NCI-H2107 treated with DMSO at 0.1 percent for 48 hours (cell line): Measurements from ENCODE around the gene SDCCAG8.

ENCODE experiments used
- DNase-seq: peaks from one replicate; lab custom pipeline; 2025; ENCODE audit not compliant: unreplicated experiment; lab: John Stamatoyannopoulos, UW

Gene SDCCAG8

DNA sequence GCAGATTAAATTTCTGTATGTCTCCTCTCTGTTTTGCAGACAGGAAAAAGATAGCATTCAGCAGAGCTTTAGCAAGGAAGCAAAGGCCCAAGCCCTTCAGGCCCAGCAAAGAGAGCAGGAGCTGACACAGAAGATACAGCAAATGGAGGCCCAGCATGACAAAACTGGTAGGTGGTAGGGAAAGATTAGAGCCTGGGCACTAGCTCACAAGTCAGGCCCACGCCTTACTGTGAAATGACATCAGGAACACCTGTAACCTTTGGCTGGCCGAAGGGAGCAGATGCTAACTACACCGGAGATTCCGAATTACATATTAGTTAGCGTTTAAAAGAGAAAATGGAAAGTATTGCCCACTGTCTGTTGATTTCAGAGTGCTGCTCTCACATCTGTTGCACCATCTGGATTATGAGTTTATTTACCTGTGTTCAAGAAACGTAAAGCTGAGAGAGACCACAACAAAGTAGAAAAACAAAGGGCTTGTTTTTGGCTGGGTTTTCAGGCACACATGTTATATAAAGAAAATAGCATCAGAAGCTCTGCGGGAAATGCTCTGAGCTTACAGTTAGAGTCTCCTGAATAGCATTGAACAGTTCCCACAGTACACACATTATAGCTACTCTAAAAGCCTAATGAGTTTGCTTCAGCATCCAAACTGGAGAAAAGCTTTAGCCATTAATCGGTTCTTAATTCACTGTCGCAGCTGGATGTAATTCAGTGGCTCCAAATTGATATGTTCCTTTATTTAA lies 160.0 kb downstream of the SDCCAG8 start:
- peak; percentile 22 for DNase-seq

- DNase-seq: no peak
Observed at GRCh38 chr1:243416495-243416894, 160.7 kb downstream of the SDCCAG8 start.

DNA sequence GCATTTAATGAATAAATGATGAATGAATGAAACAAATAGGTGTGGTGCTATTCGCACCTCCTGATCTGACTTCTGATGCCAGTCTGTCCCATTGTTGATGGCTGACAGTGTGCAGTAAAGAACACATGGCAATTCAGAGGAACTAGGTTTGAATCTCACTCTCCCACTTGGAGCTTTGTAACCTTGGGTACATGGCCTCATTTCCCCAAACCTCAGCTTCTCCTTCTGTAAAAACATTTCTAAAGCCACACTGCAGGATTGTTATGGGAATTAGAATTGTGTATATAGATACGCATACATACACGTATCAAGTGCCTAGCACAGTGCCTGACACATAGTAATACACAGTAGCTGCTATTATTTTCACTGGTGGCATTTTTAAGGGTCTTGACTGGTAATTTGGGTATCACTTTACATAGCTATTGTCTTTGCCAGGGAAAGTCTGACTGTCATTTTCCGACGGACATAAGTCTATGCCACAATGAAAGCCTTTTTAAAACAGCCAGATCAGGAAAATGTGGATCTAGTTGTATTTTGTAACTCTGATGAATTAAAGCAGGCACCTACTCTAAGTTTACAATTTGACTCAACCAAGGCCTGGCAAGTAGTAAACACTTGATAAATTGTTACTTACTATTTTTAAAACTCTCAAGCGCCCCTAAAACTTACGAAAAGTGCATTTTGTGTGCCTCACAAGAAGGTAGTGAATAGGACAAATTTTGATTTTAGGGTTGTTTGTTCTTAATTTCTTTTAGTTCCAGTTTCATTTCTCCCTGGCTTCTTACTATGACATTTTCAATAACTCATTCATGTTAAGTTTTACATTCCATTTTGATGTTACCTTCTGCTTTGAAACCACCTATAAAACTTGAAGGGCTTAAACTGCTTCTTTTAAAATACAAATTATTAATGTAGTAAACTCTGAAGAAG lies 164.4 kb downstream of the SDCCAG8 start:
- no peak for DNase-seq

- DNase-seq: peak; percentile 77
Observed at GRCh38 chr1:243420946-243421685, 165.3 kb downstream of the SDCCAG8 start.

DNA sequence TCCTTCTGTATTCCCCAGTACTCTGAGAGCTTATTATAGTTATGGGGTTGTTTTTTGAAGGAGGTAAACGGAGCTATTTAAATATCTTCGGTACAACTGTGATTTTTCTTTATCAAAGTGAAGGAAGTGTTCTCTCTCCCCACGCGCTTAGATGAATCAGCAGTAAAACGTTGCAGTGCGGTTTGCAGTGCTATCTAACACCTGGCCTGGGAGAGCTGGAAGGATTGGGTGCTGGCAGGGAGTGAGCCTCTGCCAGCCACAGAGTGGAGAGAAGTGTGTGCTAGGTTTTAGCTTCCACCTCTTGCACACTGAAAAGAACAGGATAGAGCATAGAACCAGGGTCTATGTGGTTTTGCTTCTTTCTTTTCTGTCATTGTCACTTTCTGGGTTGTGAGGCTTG lies 165.9 kb downstream of the SDCCAG8 start:
- peak; percentile 98 for DNase-seq

DNA sequence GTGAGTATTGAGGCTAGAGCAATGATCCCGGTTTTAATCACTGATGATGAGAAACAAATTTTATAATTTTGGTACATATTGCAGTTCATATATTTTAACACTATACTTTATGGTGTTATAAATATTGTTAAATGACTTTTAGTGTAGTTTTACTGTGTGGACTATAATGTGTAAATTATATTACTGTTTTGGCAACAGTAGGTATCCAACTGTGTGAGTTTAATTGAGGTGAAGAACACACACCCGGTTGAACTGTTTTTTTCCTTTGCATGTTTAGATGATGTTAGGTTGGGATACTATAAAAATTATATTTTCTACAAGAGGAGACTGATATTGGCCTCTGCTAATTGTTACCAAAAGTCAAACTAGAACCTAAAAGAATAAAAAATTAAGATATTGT lies 166.5 kb downstream of the SDCCAG8 start:
- peak; percentile 54 for DNase-seq

GRCh38 chr1:243428084-243428483 lies 172.2 kb downstream of the SDCCAG8 start:
- no peak for DNase-seq

- no peak for DNase-seq
Observed at GRCh38 chr1:243428617-243429342, 172.9 kb downstream of the SDCCAG8 start.

DNA sequence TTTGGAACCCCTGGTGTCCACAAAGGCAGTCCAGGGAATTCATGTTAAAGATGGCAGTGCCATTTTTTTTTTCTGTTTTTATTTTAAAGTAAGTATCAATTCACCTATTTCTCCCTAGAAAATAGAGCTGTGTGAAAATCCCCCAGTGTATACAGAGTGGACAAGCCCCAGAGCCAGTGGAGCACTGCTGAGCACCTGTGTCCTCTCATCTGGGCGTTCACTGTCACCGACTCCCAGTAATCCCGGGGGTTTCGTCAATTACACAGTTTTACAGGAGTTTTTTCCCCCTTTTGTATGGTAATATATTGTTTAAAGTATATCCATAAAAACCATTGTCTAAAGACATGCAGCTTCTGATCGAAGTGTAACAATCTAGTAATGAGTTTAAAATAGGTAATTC lies 175.8 kb downstream of the SDCCAG8 start:
- no peak for DNase-seq

GRCh38 chr1:243432136-243432535 lies 176.3 kb downstream of the SDCCAG8 start:
- no peak for DNase-seq

GRCh38 chr1:243433737-243434370 lies 178.0 kb downstream of the SDCCAG8 start:
- DNase-seq: peak; percentile 14

GRCh38 chr1:243434594-243434993 lies 178.8 kb downstream of the SDCCAG8 start:
- no peak for DNase-seq

- no peak for DNase-seq
Observed at GRCh38 chr1:243435836-243436235, 180.0 kb downstream of the SDCCAG8 start.

DNA sequence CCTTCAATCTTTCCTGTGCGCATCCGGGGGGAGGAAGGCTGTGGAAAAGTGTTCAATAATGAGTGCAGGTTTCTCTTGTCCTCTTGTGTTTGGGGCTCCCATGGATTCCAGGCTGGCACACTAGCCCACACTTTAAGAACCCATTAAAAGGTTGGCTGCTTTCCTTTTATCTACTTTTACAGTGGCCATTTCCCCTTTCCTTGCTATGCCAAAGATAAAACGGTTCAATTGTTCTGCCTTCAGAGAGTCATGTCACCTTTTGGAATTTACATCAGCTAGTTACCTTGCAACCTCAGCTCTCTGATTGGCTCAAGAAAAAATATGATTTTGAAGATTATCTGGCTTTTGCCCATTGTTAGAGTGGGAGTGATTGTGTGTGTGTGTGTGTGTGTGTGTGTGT lies 182.3 kb downstream of the SDCCAG8 start:
- no peak for DNase-seq

DNA sequence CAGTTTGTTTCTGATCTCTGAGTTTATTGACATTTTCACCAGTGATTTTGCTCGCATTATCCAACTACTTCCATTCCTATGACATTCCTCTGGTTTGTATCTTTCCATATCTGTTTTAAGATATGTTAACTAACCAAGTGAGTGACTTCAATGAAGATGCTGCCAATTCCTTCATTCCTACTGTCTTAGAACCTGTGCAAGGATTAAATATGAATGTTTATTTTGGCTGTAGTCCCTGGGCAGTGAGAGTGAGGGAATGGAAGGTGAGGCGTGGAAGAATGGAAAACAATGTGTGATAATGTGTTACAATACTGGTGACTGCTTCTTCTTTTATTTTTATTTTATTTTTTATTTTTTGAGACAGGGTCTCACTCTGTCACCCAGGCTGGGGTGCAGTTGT lies 183.0 kb downstream of the SDCCAG8 start:
- DNase-seq: no peak

DNA sequence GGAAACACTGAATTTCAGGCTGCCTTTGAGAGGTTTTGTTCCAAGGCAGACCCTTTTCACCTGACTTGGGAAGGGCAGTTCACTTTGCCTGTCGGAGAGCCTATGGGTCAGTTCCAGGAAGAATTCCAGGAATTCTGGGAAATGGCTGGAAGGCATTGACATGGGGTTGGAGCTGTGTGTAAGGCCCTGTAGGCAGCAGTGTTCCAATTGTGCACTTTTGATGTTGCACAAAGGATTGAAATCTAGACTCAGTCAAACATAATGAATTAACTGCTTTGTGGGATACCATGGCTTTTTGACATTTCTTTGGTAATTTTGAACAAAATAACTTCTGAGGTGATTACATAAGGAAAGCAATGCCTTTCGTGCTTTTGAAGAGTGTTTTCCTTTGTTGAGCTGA lies 184.6 kb downstream of the SDCCAG8 start:
- no peak for DNase-seq

DNA sequence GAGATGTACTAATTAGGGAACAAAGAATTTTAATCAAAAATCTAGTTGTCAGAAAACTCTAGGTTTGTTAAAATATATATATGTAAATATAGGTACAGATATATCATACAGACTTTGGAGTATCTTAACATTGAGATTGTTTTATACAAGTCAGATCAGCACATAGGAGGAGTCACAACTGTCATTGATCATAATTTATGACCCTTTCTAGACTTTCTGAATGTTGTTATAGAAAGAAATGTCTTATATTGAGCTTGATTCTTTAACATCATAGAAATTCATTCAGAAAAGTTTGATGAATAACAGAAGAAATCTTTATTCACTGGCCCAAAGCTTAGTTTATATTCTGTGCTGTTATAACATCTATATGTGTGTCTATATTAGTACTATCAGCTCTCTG lies 185.8 kb downstream of the SDCCAG8 start:
- no peak for DNase-seq

- no peak for DNase-seq
Observed at GRCh38 chr1:243443557-243443956, 187.7 kb downstream of the SDCCAG8 start.

DNA sequence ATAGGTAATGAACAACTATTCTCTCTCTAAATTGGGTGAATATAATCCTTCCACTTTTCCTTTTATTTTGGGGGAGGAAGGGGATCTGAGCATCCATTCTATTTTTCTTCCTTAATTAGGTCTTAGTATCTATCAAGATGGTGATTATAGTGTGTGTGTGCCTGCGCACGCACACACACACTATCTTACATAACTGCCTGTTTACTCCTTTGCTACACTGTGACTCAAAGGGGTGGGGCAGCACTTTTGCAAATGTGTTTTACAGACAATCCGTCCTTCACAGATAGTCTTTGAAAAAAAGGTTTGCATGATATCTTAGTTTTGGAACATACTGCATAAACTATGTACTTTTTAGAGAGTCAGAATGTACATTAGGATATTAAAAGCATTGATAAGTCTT lies 191.5 kb downstream of the SDCCAG8 start:
- no peak for DNase-seq

GRCh38 chr1:243447844-243448243 lies 192.0 kb downstream of the SDCCAG8 start:
- DNase-seq: no peak
